Measurements from ENCODE around the gene SLC36A3.
"Not testable (repeated sequence)": the region's sequence is repeated elsewhere in the genome, so short reads cannot be mapped to it uniquely, and the experiment has no call there.

Gene SLC36A3

DNA sequence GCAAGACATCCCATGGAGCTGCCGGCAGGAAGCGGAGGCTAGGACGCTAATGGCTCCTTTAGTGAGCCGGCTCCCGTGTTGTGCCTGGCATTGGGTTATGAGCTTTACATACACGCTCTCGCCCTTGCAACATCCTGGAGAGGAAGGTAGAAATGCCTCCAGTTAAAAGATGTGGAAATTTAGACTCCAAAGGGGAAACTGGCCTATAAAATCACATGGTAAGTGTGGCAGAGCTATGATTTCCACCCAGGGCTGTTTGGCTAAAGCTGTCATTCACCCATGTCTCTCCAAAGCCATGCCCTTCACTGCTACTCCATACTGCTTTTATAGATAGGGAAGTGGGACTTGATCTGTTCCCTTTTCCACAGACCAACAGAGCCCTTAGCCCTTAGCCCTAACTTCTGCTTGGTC lies 45.4 kb downstream of the SLC36A3 start:
- DNase-seq: no peak

DNA sequence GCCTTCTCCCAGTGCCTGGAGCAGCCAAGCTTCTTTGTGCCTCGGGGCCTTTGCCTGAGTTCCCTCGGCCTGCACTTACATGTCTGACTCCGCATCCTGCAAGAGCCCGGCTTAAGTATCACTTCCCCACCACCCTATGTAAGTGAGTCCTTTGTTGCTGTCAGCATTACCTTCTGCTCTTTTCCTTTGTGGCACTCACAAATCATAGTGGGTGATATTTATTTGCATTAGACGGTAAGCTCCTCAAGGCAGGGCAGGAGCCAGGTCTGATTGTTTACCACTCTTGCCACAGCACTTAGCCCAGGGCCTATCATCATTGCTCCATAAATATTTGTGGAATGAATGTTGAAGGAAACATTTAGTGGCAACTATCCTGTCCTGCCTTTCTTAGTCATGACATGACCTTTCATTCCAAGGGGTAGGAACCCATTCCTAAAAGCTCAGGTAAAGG lies 45.8 kb downstream of the SLC36A3 start:
- DNase-seq: peak; percentile 34

DNA sequence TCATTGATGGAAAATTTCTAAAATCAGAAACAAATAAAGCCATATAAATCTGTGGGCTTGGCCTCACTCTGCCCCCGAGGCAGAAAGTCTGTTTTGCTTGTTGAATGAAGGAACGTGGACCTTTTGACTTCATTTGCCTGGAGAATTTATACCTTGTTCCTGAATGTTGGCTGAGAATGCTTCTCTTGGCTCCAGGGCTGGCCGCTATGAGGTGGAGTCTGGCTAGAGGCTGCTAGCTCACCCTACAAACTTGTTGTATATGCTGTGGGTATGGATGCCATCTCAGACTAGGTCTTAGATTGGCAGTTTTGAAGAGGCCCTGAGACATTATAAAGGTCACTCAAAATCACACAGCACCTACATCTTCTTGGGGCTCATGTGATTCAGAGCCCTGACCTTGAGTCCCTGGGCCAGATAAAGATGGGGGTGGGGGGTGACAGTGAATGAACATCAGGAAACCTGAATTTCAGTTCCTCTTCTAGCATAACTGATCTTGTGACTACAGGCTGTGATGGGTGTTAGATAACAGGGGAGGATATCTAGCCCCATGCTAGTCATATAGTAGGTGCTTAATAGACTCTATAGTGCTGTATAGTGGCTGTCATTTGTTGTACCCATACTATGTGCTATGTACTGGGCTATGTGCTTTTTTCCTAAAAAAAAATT lies 47.8 kb downstream of the SLC36A3 start:
- DNase-seq: peak; percentile 41

DNA sequence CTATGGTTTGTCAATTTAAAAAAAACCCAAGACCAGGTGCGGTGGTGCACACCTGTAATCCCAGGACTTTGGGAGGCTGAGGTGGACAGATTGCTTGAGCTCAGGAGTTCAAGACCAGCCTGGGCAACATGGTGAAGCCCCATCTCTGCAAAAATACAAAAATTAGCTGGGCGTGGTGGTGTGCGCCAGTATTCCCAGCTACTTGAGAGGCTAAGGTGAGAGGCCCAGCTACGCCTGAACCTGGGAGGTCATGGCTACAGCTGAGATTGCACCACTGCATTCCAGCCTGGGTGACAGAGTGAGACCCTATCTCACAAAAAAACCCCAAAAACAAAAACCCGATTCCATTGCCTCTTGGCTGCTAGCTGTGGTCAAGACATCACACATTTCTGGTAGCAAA lies 48.6 kb downstream of the SLC36A3 start:
- not testable (repeated sequence) for DNase-seq

DNA sequence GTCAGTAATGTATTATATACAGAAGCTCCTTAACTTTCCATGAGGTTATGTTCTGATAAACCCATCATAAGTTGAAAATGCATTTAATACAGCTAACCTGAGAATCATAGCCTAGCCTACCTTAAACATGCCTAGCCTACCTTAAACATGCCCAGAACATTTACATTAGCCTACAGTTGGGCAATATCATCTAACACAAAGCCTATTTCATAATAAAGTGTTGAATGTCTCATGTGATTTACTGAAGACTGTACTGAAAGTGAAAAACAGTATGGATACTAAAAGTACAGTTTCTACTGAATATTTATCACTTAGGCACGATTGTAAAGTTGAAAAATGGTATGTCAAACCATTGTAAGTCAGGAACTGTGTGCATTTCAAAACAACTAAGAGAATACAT lies 49.0 kb downstream of the SLC36A3 start:
- no peak for DNase-seq

DNA sequence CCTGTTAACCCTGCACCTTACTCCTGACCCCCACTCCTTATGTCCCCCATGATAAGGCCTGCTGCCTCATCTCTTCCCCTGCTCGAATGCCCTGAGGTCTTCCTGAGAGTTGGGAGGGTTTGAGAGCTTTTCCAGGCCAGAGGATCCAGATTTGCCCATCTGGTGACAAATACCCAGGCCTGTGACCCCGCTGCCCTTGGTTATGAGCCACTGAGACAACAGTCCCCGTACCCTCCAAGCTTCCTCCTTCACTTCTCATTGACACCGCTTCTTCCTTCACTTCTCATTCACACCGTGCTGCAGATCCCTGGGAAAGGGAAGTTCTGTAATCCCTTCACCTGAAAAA lies 50.0 kb downstream of the SLC36A3 start:
- no peak for DNase-seq

DNA sequence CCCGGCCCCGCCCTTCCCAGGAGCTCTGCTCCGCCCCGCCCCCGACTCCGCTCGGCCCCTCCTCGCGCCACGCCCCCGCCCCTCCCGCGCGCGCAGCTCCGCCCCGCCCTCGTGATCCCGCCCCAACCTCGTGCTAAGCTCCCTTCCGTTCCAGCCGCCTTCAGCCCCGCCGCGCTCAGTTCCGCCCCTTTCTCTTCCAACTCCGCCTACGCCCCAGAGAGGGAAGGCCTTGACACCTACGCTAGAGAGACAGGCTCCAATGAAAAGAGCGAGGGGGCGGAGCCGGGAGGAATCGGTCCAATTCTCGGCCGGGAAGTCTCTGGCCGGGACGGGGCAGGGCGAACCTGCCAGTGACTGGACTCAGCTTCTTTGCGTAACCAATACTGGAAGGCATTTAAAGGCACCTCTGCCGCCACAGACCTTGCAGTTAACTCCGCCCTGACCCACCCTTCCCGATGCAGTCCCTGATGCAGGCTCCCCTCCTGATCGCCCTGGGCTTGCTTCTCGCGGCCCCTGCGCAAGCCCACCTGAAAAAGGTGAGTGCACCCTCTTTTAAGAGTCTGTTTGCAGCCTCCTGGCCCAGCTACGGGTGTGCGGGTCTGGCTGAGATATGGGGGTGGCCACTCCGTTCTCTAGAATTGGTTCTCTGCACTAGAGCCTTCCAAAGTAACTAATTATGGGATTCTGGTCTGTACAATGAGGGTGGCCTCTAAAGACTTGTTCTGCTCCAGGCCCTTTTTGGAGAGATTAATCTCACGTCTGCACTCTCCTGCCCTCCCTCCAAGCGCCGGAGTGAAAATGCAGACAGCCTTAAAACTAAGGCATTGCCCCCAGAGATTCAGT lies 50.6 kb downstream of the SLC36A3 start, which contains the start of gene GM2A:
TSS of gene GM2A (plus strand) at position 424 of the 843 bp plus-strand sequence. CDS start at position 456, 32 bp downstream.
- DNase-seq: peak; percentile 99

DNA sequence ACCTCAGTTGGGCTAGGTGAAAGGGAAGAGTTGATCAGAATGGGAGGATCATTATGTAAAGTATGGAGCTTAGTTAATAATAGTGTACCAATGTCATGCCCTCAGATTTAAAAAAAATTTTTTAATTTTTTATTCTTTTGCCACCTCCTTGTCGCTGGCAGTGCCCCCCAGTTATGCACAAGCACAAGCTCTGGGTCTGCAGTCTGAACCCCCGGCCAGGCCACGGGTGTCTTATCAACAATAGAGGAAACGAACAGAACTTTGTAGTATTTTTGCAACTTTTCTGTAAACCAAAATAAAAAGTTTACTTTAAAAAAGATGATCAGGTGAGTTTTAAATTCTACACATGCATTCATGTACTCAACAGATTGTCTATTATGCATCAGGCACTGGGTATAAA lies 51.9 kb downstream of the SLC36A3 start:
- DNase-seq: no peak

DNA sequence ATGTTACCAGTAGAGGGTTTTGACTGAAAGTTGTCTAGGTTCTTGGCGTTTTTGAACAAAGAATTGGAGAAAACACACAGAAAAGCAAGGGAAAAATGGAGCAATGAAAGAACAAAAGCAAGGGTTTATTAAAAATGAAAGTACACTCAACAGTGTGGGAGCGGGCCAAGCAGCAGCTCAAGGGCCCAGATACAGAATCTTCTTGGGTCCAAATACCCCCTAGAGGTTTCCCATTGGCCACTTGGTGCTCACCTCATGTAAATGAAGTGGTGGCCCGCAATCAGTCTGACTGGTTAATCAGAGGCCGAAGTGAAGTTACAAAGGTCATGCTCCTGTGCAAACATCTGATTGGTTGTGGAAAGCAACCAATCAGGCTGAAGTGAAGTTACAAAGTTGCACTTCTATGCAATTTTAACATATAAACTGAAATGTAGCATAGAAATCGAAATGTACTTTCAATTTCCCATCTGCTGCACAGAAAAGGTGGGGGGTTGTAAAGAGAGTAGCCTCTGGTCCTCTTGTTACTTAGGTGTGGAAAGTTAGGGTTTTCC lies 52.5 kb downstream of the SLC36A3 start:
- peak; percentile 12 for DNase-seq

DNA sequence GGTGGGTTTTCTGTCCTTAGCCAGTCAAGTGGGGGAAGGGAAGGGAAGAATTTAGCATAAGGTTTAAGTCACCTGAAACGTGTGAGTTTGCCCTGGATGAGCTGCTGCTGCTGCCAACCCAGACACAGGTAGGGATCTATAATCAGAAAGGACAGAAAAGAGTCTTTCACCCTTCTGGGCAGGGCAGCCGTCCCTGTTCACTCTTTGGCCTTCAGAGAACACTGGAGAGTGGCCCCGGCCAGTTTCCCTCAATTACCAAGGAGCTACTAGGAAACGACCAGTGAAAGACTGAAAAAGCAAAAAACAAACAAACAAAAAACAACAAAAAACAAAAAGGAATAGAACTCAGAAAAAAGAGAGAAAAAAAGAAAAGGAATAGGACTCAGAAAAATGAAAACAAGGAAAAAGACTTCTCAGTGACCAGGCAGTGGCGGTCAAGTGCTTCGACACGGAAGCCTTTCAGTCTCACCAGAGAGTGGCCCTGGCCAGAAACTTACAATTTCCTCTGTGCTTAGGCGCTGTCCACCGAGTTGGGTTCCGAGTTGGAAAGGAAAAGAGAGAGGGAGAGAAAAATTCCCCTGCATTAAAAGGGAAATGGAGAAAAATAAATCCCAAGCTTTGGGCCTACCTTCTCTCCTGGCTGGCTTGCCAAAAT lies 53.1 kb downstream of the SLC36A3 start:
- no peak for DNase-seq

DNA sequence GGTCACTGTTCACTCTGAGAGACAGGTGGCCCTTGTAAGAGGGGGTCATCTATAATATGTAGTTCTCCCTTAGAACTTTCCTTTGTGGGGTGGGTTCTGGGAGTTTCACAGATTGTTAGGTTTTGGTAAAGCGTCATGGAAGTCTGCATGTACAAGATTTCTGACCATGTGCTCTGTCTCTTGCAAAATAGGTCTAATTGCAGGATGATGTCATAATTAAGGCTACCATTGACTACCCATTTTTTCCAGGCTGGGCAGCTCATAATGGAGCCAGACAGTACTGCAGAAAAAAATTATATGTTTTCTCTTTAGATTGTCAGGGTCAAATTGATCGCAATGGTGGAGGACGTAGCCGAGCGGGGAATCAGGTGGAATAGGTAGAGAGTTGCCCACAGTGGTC lies 54.3 kb downstream of the SLC36A3 start:
- DNase-seq: no peak

DNA sequence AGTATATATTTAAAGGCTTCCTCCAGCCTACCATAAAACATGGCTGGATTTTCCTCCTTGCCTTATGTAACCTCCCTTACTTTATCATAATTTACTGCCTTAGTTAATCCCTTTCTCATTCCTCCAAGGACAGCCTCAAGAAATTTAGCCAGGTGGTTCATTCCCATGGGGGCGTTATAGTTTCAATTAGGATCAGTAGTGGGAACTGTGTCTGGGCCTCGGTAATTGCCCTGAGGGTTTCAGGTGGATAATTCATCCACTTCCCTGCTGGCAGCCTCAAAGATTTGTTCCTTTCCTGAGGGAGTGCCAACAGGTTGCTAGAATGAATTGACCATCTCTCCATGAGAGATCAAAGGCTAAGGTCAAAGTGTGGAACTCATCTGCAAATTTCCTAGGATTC lies 54.9 kb downstream of the SLC36A3 start:
- no peak for DNase-seq

DNA sequence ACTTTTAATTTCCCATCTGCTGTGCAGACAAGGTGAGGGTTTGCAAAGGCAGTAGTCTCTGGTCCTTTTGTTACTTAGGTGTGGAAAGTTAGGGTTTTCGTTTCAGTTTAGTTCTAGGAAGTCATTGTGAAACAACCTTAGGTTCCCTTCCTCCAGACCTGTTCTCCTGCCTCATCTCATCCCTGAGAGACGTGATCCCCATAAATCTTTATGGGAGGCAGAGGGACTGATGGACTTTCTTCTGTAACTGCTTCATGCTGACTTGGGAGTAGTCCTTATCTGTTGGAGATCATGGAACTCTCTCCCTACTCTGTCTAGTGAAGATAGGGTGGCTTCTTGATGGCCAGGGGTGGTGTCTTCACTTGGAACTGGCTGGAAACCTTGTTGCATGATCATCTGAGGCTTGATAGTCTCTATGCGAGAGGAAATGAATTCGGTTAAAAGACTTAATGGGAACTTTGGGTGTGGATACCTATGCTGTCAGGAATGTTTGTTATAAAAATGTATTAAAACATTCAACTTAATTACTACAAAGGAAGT lies 57.8 kb downstream of the SLC36A3 start:
- DNase-seq: no peak

DNA sequence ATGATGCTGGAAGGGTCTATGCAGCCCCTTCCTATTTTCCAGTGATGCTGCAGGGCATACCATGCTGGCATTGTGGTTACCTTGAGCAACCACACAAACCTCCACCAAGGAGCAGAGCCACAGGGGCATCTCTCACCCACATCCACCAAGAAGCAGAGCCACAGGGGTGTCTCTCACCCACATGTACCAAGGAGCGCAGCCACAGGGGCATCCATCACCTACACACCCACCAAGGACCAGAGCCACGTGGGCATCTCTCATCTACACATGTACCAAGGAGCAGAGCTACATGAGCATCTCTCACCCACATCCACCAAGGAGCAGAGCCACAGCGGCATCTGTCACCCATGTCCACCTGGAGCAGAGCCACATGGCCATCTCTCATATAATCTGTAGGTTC lies 59.4 kb downstream of the SLC36A3 start:
- DNase-seq: no peak

DNA sequence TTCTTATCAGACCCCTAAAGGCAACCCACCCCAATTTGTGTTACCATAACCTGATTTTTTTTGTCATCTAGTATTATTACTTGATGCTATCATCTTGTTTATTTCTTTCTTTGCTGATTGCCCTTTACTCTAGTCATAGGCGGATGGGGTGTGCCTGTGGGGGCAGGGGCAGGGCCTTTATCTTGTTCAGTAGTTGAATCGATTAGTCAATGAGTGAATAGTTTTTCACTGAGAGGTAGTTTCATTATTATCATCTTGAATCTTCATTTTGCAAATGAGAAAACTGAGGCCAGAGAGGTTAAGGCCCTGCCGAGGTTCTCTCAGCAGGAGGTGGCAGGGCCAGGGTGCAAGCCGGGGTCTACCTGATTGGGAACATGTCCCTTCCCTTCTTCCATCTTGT lies 60.0 kb downstream of the SLC36A3 start:
- no peak for DNase-seq

DNA sequence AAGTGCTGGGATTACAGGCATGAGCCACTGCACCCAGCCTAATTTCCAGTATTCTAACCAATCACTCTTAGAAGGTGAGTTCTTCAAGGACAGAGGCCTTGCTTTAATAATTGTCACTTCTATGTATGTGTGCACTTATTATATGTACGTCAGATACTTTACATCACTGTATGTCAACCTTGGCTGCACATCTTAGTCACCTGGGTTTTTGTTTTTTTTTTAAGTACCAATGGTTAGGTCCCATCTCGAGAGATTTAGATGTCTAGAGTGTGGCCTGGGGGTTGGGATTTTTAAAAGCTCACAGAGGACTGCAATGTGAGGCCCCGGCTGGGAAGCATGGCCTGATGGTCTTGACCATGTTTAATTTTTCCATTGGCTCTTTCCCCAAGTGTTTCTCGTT lies 60.4 kb downstream of the SLC36A3 start:
- DNase-seq: no peak

DNA sequence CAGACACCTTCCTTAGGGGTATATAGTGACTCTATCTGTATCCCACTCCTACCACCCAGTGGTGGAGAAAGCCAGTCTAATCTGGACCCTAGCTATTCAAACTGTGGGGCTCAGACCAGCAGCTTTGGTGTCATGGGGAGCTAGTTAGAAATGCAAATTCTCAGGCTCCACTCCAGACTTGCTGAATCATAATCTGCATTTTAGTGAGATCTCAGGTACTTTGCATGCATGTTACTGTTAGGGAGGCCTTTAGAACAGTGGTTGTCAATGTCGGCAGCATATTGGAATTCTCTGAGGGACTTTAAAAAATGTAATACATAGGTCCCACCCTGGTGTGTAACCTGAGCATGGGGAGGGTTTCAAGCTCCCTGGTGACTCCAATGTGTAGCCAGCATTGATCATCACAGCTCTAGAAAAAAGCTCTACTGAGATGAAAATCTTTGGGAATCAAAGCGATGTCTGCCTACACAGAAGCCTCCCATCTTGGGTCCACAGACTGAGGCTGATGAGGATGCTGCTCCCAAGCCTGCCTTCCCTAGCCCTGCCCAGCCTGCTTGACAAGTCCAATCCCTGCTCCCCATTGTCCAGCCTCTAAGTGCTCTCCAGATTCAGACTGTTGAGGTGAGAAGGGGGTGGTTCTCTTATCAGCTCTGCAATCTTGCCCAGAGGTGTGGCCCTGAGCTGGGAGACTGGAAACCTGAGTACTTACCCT lies 62.5 kb downstream of the SLC36A3 start:
- DNase-seq: no peak

DNA sequence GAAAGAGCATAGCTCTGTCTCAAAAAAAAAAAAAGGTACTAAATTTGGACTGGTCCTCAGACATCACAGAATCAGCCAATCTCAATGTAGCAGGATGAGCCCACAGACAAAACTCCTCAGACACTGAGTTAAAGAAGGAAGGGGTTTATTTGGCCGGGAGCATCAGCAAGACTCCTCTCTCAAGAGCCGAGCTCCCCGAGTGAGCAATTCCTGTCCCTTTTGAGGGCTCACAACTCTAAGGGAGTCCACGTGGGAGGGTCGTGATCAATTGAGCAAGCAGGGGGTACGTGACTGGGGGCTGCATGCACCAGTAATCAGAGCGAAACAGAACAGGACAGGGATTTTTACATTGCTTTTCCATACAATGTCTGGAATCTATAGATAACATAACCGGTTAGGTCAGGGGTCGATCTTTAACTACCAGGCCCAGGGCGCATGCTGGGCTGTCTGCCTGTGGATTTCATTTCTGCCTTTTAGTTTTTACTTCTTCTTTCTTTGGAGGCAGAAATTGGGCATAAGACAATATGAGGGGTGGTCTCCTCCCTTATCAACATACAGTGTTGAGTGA lies 63.2 kb downstream of the SLC36A3 start:
- DNase-seq: not testable (repeated sequence)

DNA sequence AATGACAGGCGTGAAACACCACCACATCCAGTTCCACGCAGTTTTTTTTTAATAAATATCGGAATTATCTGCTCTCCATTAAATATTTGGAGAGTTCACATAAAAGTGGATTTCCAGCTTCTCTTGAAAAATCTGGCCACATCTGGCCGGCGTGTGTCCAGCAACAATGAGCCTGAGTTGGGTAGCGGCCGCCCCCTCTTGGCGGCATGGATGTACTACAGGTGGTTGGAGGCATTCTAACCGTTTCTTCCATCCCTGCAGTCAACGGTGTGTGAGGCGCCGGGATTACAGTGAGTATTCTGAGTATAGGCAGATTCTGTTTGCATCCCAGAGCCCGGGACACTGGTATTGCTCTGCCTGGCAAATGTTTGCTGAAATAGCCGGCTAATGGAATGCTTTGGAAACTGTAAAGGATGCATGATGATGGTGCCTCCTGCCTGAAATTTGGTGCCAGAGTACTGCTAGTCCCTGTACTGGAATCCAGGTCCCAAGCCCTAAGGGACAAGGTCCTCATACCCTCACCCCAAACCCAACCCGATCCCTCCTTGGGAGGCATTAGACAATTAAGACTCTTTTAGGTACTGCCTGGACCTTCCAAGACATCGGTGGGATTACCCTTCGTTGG lies 64.2 kb downstream of the SLC36A3 start:
- peak; percentile 66 for DNase-seq

DNA sequence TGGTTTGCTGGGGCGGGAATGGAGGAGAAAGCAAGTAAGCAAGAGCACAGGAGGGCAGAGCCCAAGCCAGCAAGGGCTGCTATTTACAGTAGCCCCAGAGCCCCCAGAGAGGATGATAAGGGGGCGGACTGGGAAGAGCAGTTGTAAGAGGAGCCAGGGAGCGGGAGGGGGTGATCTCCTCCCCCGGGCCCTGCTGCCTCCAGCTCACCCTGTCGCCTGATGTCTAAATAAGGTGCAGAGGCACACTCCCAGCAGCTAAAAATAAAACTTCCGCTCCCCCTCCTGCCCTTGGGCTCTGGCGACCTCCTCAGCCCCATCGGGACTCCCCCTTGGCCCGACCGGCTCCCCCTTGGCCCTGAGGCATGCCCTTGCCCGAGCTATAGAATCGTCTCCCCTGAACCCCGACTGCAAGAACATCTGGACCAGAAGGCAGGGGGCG lies 65.2 kb downstream of the SLC36A3 start:
- peak; percentile 35 for DNase-seq

DNA sequence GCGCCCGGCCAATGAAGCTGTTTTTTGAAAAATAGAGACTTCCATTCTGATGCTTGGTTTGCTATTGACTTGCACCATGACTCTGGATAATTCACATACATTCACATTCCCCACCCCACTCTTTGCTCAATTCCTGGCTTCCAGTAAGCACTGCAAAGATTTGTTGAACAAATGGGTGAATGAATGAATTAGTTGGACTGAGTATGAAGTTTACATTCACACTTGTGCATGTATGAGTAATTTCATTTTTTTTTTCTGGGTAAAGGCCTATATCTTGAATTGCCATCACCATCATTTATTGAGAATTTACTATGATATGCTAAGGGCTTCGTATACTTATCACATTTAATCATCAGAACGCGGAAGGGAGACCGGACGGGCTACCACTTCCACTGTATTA lies 65.9 kb downstream of the SLC36A3 start:
- DNase-seq: no peak

DNA sequence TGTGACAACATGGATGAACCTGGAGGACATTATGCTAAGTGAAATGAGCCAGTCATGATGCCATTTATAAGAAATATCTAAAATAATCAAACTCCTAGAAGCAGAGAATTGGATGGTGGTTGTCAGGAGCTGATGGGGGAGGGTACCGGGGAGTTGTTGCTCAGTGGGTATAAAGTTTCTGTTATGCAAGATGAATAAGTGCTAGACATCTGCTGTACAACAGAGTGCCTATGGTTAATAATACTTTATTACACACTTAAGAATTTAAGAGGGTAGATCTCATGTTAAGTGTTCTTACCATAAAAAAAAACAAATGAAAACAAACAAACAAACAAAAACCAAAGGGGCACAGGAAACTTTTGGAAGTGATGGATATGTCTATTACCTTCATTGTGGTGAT lies 66.7 kb downstream of the SLC36A3 start:
- DNase-seq: no peak

Measured in CD4-positive, alpha-beta T cell treated with Interferon gamma for 1 hour (primary cell).